HEK293 (cell line): Measurements from ENCODE around the gene DENND5A.

Source experiments
- KLF9 ChIP-seq: fragments of 450-650 bp; formaldehyde crosslinking; IDR thresholded peaks from 2 replicates; pipeline ENCODE4 v1.5.1; 2016; ENCODE audit warnings: missing biosample characterization, missing genetic modification characterization, low read depth
- SP2 ChIP-seq: fragments of 450-650 bp; formaldehyde crosslinking; IDR thresholded peaks from 2 replicates; pipeline ENCODE4 v1.5.1; 2016; ENCODE audit warnings: missing biosample characterization, missing genetic modification characterization
- YY1 ChIP-seq: fragments of 450-650 bp; formaldehyde crosslinking; IDR thresholded peaks from 2 replicates; pipeline ENCODE4 v1.5.1; 2018; ENCODE audit warnings: missing biosample characterization, missing genetic modification characterization
- ZNF133 ChIP-seq: fragments of 450-650 bp; formaldehyde crosslinking; IDR thresholded peaks from 2 replicates; pipeline ENCODE4 v1.5.1; 2016; ENCODE audit warnings: missing biosample characterization, missing genetic modification characterization
- ZNF138 ChIP-seq: fragments of 450-650 bp; formaldehyde crosslinking; IDR thresholded peaks from 2 replicates; pipeline ENCODE4 v1.5.1; 2016; ENCODE audit warnings: missing biosample characterization, missing genetic modification characterization, borderline replicate concordance
- ZNF24 ChIP-seq: fragments of 450-650 bp; formaldehyde crosslinking; IDR thresholded peaks from 2 replicates; pipeline ENCODE4 v1.5.1; 2016; ENCODE audit warnings: missing biosample characterization, missing genetic modification characterization
- ZNF302 ChIP-seq: fragments of 450-650 bp; formaldehyde crosslinking; IDR thresholded peaks from 2 replicates; pipeline ENCODE4 v1.5.1; 2016; ENCODE audit warnings: missing biosample characterization, missing genetic modification characterization, low read depth
- ZNF391 ChIP-seq: fragments of 450-650 bp; formaldehyde crosslinking; IDR thresholded peaks from 2 replicates; pipeline ENCODE4 v1.5.1; 2016; ENCODE audit warnings: low read depth, missing biosample characterization, missing genetic modification characterization, borderline replicate concordance
- ZNF530 ChIP-seq: fragments of 450-650 bp; formaldehyde crosslinking; IDR thresholded peaks from 2 replicates; pipeline ENCODE4 v1.5.1; 2016; ENCODE audit warnings: low read depth, missing biosample characterization, missing genetic modification characterization
- TF ChIP-seq, protein P1 (sequence below): fragments of 450-650 bp; formaldehyde crosslinking; IDR thresholded peaks from 2 replicates; pipeline ENCODE4 v1.5.1; 2016; ENCODE audit warnings: missing biosample characterization, missing genetic modification characterization
- TF ChIP-seq, protein P2 (sequence below): fragments of 450-650 bp; formaldehyde crosslinking; IDR thresholded peaks from 2 replicates; pipeline ENCODE4 v1.5.1; 2016; ENCODE audit warnings: missing biosample characterization, missing genetic modification characterization, low read depth
- TF ChIP-seq, protein P3 (sequence below): fragments of 450-650 bp; formaldehyde crosslinking; IDR thresholded peaks from 2 replicates; pipeline ENCODE4 v1.5.1; 2016; ENCODE audit warnings: missing biosample characterization, missing genetic modification characterization

DNA sequence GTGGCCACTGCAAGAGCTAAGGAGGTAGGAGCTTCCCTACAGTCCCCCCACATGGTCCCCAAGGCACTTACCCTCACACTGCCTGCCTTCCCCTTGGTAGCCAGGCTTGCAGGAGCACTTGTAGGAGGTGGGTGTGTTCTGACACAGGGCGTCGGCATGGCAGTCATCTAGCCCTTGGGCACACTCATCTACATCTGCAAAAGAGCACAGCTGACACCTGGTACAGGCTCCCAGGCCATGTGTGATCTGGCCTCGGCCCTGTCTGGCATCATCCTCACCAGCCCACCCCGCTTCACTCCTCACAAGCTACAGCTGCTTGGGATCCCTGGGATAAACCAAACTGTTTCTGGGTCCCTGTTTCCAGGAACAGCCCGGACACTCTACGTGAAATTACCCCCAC, 175.5 kb downstream of the DENND5A start:
- TF ChIP-seq SP2 = no peak
- TF ChIP-seq, protein P1, sequence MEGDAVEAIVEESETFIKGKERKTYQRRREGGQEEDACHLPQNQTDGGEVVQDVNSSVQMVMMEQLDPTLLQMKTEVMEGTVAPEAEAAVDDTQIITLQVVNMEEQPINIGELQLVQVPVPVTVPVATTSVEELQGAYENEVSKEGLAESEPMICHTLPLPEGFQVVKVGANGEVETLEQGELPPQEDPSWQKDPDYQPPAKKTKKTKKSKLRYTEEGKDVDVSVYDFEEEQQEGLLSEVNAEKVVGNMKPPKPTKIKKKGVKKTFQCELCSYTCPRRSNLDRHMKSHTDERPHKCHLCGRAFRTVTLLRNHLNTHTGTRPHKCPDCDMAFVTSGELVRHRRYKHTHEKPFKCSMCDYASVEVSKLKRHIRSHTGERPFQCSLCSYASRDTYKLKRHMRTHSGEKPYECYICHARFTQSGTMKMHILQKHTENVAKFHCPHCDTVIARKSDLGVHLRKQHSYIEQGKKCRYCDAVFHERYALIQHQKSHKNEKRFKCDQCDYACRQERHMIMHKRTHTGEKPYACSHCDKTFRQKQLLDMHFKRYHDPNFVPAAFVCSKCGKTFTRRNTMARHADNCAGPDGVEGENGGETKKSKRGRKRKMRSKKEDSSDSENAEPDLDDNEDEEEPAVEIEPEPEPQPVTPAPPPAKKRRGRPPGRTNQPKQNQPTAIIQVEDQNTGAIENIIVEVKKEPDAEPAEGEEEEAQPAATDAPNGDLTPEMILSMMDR (tag by site-specific recombination) = no peak
- TF ChIP-seq YY1 (tag by site-specific recombination) = no peak
- no peak for TF ChIP-seq ZNF391
- TF ChIP-seq ZNF302 (tag by site-specific recombination) = no peak
- TF ChIP-seq ZNF530 (tag by site-specific recombination) = no peak
- TF ChIP-seq KLF9 (tag by site-specific recombination) = no peak
- TF ChIP-seq, protein P2, sequence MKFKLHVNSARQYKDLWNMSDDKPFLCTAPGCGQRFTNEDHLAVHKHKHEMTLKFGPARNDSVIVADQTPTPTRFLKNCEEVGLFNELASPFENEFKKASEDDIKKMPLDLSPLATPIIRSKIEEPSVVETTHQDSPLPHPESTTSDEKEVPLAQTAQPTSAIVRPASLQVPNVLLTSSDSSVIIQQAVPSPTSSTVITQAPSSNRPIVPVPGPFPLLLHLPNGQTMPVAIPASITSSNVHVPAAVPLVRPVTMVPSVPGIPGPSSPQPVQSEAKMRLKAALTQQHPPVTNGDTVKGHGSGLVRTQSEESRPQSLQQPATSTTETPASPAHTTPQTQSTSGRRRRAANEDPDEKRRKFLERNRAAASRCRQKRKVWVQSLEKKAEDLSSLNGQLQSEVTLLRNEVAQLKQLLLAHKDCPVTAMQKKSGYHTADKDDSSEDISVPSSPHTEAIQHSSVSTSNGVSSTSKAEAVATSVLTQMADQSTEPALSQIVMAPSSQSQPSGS (tag by site-specific recombination) = no peak
- no peak for TF ChIP-seq ZNF24 (tag by site-specific recombination)
- no peak for TF ChIP-seq ZNF133
- TF ChIP-seq, protein P3, sequence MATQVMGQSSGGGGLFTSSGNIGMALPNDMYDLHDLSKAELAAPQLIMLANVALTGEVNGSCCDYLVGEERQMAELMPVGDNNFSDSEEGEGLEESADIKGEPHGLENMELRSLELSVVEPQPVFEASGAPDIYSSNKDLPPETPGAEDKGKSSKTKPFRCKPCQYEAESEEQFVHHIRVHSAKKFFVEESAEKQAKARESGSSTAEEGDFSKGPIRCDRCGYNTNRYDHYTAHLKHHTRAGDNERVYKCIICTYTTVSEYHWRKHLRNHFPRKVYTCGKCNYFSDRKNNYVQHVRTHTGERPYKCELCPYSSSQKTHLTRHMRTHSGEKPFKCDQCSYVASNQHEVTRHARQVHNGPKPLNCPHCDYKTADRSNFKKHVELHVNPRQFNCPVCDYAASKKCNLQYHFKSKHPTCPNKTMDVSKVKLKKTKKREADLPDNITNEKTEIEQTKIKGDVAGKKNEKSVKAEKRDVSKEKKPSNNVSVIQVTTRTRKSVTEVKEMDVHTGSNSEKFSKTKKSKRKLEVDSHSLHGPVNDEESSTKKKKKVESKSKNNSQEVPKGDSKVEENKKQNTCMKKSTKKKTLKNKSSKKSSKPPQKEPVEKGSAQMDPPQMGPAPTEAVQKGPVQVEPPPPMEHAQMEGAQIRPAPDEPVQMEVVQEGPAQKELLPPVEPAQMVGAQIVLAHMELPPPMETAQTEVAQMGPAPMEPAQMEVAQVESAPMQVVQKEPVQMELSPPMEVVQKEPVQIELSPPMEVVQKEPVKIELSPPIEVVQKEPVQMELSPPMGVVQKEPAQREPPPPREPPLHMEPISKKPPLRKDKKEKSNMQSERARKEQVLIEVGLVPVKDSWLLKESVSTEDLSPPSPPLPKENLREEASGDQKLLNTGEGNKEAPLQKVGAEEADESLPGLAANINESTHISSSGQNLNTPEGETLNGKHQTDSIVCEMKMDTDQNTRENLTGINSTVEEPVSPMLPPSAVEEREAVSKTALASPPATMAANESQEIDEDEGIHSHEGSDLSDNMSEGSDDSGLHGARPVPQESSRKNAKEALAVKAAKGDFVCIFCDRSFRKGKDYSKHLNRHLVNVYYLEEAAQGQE (tag by site-specific recombination) = no peak
- TF ChIP-seq ZNF138 (tag by site-specific recombination) = no peak
